ENCODE measurements around the gene RPP14. TPM values are rescaled to one million over a fixed set of nuclear protein-coding genes. Genes with fewer than 3 reads are reported as not detected.

Gene RPP14
- total and polyA plus RNA-seq, 2 experiments from 2014 or later, result 11.7 to 18.6 TPM

DNA sequence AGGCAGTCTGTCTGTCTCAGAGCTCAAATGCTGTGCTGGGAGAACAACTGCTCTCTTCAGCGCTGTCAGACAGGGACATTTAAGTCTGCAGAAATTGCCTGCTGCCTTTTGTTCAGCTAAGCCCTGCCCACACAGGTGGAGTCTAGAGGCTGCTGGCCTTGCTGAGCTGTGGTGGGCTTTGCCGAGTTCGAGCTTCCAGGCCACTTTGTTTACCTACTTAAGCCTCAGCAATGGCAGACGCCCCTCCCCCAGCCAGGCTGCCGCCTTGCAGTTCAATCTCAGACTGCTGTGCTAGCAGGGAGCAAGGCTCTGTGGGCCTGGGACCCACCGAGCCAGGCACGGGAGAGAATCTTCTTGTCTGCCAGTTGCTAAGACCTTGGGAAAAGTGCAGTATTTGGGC lies 25.0 kb upstream of the RPP14 start:
- H3K36me3 Mint-ChIP-seq (ENCODE audit: low read depth), result peaks cover 19% of the 10 kb centered on the region
- no peaks in the 10 kb centered on the region for H4K20me1 ChIP-seq (replicated peaks; ENCODE audit: insufficient read depth)
- no peak for ATAC-seq
- H3K9me3 Mint-ChIP-seq, result peaks cover 9% of the 10 kb centered on the region
- no peak overlapping the region for H3K27ac Mint-ChIP-seq
- H3K27me3 ChIP-seq (ENCODE audit: insufficient read depth), result no peaks in the 10 kb centered on the region
- no peak overlapping the region for H2AFZ ChIP-seq
- H3K4me2 ChIP-seq, result no peak overlapping the region
- H3K4me3 ChIP-seq, result no peak overlapping the region
- DNase-seq (ENCODE audit: low spot score), result no peak
- no peaks in the 10 kb centered on the region for H3K36me3 ChIP-seq (ENCODE audit: insufficient read depth)
- H3K4me1 ChIP-seq (ENCODE audit: insufficient read depth), result no peaks in the 10 kb centered on the region
- no peaks in the 10 kb centered on the region for H3K9me2 ChIP-seq (ENCODE audit: insufficient read depth)
- H3F3A ChIP-seq (replicated peaks; ENCODE audit: low read depth), result no peaks in the 10 kb centered on the region
- TF ChIP-seq, protein P1, sequence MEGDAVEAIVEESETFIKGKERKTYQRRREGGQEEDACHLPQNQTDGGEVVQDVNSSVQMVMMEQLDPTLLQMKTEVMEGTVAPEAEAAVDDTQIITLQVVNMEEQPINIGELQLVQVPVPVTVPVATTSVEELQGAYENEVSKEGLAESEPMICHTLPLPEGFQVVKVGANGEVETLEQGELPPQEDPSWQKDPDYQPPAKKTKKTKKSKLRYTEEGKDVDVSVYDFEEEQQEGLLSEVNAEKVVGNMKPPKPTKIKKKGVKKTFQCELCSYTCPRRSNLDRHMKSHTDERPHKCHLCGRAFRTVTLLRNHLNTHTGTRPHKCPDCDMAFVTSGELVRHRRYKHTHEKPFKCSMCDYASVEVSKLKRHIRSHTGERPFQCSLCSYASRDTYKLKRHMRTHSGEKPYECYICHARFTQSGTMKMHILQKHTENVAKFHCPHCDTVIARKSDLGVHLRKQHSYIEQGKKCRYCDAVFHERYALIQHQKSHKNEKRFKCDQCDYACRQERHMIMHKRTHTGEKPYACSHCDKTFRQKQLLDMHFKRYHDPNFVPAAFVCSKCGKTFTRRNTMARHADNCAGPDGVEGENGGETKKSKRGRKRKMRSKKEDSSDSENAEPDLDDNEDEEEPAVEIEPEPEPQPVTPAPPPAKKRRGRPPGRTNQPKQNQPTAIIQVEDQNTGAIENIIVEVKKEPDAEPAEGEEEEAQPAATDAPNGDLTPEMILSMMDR (conservative IDR thresholded peaks at IDR 0.05; ENCODE audit: low read depth in 2 of 2), result no peak
- no peaks in the 10 kb centered on the region for H3K4me1 Mint-ChIP-seq
- H3K27ac ChIP-seq (ENCODE audit: low read depth), result no peak overlapping the region
- peaks cover 2% of the 10 kb centered on the region for H3K27me3 Mint-ChIP-seq (ENCODE audit: insufficient read depth, low read depth, poor library complexity)
- H3K4me3 Mint-ChIP-seq, result no peak overlapping the region
- H3K79me2 ChIP-seq (replicated peaks; ENCODE audit: insufficient read depth), result no peaks in the 10 kb centered on the region

DNA sequence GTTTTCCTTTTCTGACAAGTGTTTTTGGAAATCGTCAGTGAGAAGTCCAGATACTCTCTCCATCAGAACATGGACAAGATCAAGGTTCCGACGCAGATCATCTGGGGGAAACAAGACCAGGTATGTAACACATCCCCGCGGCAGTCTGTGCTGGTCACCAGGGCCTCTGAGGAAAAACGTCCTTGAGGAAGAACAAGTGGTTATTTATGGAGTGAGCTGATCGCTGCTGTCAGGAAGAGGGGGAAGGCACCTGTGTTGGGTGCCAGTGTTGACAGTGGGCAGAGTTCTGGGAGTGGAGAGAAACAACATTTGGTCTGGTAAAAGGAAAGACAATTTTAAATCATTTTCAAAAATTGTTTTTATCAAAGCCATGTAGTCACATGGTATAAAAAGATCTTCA lies 20.7 kb upstream of the RPP14 start:
- Histone ChIP-seq H3K27ac (ENCODE audit: low read depth) (no peak overlapping the region), H2AFZ (no peak overlapping the region), H3K27me3 (ENCODE audit: insufficient read depth) (no peaks in the 10 kb centered on the region), H3K4me3 (no peak overlapping the region), H3K4me2 (no peak overlapping the region), H3K9me2 (ENCODE audit: insufficient read depth) (no peaks in the 10 kb centered on the region), H3K79me2 (replicated peaks; ENCODE audit: insufficient read depth) (no peaks in the 10 kb centered on the region), H4K20me1 (replicated peaks; ENCODE audit: insufficient read depth) (no peaks in the 10 kb centered on the region), H3F3A (replicated peaks; ENCODE audit: low read depth) (no peaks in the 10 kb centered on the region), H3K36me3 (ENCODE audit: insufficient read depth) (no peaks in the 10 kb centered on the region), H3K4me1 (ENCODE audit: insufficient read depth) (no peaks in the 10 kb centered on the region)
- no peaks in the 10 kb centered on the region for H3K4me1 Mint-ChIP-seq
- peaks cover 3% of the 10 kb centered on the region for H3K27me3 Mint-ChIP-seq (ENCODE audit: insufficient read depth, low read depth, poor library complexity)
- peaks cover 15% of the 10 kb centered on the region for H3K9me3 Mint-ChIP-seq
- DNase-seq (ENCODE audit: low spot score), result no peak
- no peak overlapping the region for H3K27ac Mint-ChIP-seq
- H3K36me3 Mint-ChIP-seq (ENCODE audit: low read depth), result peaks cover 26% of the 10 kb centered on the region
- no peak overlapping the region for H3K4me3 Mint-ChIP-seq
- ATAC-seq, result no peak
- TF ChIP-seq EZH2 (IDR thresholded peaks at IDR 0.05; ENCODE audit: low read depth, unreplicated experiment), result no peak
- TF ChIP-seq, protein P1 (conservative IDR thresholded peaks at IDR 0.05; ENCODE audit: low read depth in 2 of 2), result no peak
- no peak for TF ChIP-seq JUNB (IDR thresholded peaks at IDR 0.05; ENCODE audit: unreplicated experiment)
- TF ChIP-seq ZNF331 (CRISPR knock-in tag; IDR thresholded peaks at IDR 0.05; ENCODE audit: low read depth), result no peak
- TF ChIP-seq NANOG (IDR thresholded peaks at IDR 0.05; ENCODE audit: borderline replicate concordance), result no peak
- no peak for TF ChIP-seq EZH2phosphoT487 (IDR thresholded peaks at IDR 0.05; ENCODE audit: unreplicated experiment)
- TF ChIP-seq STAT1 (IDR thresholded peaks at IDR 0.05; ENCODE audit: unreplicated experiment), result no peak
- TF ChIP-seq POLR2AphosphoS5 (IDR thresholded peaks at IDR 0.05; ENCODE audit: low read depth), result no peak
- TF ChIP-seq, protein P2, sequence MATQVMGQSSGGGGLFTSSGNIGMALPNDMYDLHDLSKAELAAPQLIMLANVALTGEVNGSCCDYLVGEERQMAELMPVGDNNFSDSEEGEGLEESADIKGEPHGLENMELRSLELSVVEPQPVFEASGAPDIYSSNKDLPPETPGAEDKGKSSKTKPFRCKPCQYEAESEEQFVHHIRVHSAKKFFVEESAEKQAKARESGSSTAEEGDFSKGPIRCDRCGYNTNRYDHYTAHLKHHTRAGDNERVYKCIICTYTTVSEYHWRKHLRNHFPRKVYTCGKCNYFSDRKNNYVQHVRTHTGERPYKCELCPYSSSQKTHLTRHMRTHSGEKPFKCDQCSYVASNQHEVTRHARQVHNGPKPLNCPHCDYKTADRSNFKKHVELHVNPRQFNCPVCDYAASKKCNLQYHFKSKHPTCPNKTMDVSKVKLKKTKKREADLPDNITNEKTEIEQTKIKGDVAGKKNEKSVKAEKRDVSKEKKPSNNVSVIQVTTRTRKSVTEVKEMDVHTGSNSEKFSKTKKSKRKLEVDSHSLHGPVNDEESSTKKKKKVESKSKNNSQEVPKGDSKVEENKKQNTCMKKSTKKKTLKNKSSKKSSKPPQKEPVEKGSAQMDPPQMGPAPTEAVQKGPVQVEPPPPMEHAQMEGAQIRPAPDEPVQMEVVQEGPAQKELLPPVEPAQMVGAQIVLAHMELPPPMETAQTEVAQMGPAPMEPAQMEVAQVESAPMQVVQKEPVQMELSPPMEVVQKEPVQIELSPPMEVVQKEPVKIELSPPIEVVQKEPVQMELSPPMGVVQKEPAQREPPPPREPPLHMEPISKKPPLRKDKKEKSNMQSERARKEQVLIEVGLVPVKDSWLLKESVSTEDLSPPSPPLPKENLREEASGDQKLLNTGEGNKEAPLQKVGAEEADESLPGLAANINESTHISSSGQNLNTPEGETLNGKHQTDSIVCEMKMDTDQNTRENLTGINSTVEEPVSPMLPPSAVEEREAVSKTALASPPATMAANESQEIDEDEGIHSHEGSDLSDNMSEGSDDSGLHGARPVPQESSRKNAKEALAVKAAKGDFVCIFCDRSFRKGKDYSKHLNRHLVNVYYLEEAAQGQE (IDR thresholded peaks at IDR 0.05; ENCODE audit: unreplicated experiment), result no peak

Data from GM23338 (cell line).